Stimulated activated CD4-positive, alpha-beta T cell treated with anti-CD3 and anti-CD28 coated beads, Interleukin-4, amount 100 ng/mL, for 1 hour (primary cell): ENCODE results near the gene VSIG10.
A peak's percentile ranks its signal among the peaks of the same experiment; 100 is the strongest.
"Not testable (repeated sequence)": the region's sequence is repeated elsewhere in the genome, so short reads cannot be mapped to it uniquely, and the experiment has no call there.

Source experiments
- DNase-seq: peaks from one replicate; pipeline ENCODE4 v3.0.0-alpha.2; 2020

VSIG10 gene

DNA sequence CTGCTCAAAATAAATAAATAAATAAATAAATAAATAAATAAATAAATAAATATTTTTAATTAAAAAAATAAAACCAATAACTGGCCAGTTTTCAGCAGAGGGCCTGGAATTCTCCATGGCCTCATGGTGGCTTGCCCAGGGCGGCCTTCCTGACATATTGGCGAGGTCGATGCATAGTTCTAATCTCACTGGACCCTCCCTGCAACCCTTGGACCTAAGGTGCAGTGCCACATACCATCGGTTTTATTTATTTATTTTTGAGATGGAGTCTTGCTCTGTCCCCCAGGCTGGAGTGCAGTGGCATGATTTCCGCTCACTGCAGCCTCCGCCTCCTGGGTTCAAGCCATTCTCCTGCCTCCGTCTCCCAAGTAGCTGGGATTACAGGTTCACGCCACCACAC, 3.9 kb upstream of the VSIG10 start:
- DNase-seq: no peak

DNA sequence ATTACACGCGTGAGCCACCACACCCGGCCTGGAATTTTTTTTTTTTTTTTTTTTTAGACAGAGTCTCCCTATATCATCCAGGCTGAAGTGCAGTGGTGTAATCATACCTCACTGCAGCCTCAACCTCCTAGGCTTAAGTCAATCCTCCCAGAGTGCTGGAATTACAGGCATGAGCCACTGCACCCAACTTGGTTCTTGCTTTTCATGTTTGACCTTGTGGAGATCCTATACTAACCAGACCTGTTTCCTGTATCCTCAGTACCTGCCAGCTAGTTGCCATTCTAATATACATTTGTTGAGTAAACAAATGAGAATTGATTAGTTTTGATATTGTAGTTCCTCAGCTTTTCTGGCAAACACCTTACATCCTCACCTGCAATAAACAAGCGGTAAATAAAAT, 3.2 kb upstream of the VSIG10 start:
- DNase-seq: no peak

DNA sequence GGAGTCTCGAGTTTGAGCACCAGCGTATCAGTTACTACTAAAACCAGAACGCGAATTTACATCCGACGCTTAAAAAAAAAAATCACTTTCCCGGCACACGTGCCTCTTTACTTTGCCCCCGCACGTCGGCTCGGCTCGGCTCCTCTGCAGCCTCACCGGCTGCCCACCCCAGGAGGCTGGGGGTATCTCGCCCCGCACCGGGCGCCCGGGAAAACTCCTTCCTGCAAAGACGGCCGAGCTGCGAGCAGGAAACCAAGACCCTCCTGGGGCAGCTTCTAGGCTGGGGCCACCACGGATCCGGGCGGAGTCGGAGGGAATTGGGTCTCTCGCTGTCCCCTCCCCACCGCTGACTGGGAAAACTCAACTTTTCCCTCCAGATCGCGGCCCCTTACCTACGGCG, 610 bp downstream of the VSIG10 start:
- peak; percentile 7 for DNase-seq

DNA sequence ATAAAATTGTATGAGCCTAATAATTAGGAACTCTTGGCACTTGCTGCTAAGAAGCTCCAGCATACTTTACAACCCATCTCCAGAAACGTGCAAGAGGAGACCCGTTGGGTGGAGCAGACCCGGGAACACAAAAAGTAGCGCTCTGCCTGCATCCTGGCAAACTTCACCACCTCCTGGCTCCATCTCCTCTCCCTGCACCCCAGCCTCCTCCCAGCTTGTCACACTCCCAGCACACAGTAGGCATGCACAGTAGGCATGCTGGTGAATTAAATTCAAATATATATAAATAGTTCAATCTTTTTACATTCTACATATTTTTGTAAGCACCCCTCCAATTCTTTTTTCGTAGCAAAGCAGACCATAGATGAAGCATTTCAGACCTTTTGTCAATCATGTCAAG, 1.2 kb downstream of the VSIG10 start:
- DNase-seq: no peak

DNA sequence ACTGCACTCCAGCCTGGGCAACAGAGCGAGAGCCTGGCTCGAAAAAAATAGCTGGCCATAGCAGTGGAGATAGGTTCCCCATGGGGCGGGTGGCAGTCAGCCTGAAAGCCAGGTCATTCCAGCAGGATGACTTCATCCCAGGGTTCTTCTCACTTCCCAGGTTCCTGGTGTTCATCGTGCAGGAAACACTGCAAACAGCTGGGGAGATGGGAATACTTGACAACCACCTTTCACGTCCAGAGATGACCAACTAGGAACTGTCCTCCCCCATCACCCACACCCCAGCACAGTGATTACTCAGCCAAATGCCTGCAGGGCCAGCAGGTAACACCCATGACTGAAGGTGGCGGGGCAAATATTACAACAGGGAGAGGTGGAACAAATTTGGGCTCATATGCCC, 1.7 kb downstream of the VSIG10 start:
- no peak for DNase-seq

DNA sequence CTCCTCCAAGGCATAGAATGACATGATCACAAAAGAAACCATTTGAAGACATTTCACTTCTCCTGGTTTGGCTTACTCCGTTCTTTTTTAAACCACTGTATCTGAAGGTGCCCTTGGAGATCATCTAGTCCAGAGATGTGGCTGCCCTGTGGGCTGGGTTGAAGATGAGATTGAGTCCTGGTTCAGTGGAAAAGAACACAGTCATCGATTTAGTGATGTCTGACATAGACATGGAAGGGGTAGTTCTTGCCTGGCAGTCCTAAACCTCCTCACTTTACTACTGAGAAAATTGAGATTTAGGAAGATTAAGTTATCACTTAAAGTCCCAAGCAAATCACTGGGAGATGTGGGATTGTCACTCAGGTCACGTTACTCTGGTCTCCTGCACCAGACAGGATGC, 2.8 kb downstream of the VSIG10 start:
- DNase-seq: no peak

DNA sequence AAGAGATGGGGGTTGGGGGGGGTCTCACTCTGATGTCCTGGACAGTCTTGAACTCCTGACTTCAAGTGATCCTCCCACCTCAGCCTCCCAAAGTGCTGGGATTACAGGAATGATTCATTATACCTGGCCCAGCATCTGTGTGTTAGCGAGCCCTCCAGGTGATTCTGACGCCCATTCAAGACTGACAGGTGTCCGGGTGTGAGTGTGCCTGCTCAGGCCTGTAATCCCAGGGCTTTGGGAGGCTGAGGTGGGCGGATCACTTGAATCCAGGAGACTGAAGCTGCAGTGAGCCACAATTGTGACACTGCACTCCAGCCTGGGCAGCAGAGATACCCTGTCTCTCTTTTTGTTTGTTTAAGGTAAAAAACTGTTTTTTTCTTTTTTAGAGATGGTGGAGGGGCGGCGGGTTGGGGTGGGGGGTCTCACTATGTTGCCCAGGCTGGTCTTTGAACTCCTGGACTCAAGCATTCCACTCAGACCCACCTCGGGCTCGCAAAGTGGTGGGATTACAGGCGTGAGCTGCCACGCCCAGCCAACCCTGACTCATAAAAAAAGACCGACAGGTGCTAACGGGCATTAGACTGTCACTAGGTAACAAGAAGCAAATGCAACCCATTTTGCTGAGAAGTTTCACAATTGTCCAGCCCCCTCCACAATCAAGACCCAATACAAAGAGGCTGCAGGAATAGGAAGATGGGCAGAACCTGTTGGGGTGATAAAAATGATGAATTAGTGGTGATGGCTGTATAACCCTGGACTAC, 4.7 kb downstream of the VSIG10 start:
- no peak for DNase-seq

DNA sequence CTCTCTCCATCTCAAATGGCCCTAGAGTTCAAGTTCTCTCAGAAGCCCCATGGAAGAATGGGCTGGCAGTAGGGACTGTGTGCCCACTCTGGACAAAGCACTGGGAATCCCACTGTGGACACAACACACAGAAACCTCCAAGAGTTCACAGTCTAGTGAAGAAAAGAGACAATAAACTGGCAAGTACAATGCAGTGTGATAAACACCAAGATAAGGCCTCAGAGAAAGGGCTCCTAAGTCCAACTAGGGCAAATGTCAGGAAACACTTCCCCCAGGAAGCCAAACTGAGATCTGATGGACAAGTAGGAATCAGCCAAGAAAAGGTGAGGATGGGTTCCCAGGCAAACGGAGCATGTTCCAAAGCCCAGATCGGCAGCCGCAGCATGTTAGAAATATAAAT, 5.4 kb downstream of the VSIG10 start:
- DNase-seq: no peak

DNA sequence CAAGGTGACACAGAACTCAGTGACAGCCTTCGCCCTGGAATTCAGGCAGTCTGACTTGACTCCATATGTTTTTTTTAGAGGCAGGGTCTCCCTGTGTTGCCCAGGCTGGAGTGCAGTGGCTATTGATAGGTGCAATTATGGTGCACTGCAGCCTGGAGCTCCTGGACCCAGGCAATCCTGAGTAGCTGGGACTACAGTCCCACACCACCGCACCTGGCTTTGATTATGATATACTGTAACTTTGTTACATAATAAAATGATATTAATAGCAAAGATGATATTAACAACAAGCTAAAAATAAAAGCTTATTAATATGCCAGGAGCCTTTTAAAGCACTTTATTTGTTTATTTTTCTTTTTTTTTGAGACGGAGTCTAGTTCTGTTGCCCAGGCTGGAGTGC, 9.8 kb downstream of the VSIG10 start:
- no peak for DNase-seq

DNA sequence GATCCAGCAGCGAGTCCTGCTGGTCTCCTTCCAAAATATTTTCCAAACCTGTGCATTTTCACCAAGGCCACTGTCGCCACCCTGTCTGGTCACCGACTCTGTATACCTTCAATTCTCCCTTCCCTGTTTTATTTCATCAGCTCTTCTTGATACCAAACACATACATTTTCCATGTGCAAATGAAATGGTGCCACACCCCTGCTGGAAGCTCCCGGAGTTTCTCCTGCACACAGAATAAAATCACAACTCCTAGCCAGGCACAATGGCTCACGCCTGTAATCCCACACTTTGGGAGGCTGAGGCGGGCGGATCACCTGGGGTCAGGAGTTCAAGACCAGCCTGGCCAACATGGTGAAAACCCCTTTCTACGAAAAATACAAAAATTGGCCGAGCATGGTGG, 14.0 kb downstream of the VSIG10 start:
- DNase-seq: no peak

DNA sequence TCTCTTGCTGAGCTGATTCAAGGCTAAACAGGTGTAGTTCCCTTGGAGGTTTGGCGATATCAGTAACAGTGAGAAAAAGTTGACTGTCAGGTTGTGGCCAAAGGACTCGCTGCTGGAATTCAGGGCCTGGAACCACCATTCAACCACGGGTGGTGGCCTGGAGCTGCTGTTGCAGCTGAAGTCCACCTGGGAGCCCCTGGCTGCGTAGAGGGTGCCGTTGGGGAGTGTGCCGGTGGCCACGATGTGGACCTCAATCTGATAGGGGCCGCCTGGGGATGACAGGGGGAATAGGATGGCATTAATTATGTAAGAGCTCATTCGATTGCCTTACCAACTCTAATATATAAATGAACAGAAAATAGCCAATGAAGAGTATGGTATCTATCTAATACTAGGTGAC, 21.6 kb downstream of the VSIG10 start:
- DNase-seq: no peak

DNA sequence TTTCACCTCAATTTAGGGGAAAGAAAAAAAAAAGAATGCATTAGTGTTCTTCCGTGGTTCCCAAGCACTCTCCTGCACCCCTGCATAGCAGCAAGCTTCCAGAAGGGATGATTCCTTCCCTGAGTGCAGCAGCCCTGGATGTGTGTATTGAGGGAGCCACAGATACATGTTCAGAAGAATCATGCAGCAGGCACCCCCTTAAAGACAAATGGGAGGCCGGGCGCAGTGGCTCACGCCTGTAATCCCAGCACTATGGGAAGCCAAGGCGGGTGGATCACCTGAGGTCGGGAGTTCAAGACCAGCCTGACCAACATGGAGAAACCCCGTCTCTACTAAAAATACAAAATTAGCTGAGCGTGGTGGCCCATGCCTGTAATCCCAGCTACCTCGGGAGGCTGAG, 22.3 kb downstream of the VSIG10 start:
- DNase-seq: not testable (repeated sequence)

DNA sequence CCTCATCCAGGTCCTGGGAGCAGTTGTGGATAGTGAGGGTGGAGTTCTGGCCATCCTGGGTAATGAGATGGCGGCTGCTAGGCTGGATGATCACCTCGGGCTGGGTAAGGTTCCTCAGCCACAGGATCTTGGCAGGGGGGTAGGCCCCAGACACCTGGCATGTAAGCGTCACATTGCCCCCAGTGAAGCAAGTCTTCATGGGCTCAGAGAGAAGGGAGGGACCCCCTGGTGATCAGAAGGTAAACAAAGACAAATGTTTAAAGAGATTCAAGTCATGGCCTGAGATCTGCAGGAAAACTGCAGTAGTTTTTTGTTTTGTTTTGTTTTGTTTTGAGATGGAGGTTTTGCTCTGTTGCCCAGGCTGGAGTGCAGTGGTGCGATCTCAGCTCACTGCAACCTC, 30.0 kb downstream of the VSIG10 start:
- no peak for DNase-seq

DNA sequence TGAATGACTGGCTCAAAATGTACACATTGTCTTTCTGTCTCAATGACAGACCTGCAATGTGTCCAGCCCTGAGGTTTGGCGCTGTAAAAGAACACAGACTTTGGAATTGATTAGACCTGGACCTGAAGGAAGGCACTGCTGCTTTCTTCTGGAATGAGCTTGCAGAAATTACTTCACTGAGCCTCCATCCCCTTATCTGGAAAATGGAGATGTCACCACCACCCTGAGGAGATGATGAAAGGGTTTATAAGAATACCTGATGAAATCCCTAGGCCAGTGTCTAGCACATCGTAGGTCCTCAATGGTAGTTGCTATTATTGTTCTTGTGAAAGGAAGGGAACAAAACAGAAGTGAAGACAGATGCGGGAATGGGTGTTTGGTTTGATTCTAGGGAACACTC, 33.2 kb downstream of the VSIG10 start:
- no peak for DNase-seq

DNA sequence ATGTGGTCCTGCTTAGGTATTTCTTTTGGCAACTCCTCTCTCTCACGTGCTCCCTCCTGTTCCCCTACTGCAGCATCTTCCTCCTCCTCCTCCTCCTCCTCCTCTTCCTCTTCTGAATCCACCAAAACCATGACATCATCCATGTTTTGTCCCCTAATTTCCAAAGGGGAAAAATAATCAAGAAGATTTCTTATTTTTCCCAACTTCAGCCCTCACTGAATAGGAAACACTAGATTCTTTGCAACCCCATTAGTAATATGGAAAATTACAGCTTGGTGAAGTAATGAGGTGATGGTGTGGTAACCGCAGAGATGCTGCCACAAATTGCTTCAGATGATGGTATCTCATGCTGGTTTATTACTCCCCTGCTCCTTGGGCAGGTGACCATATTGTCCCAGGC, 35.4 kb downstream of the VSIG10 start:
- no peak for DNase-seq

DNA sequence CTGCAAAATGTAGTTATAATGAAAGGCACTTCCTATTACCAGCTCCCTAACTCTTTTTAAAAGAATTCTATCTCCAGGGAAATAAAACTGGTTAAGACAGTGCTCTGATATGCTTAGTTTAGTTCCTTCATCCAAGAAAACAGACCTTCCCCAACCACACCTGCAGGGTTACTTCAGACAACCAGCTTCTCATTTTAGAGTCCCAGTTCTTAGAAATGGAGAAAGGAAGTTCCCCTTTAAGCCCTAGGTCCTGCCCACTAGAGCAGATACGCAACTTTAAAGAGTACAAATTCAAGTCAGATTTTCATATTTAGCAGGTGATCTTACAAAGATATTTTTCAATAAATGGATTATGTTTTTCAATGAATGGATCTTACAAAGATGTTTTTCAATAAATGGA, 38.4 kb downstream of the VSIG10 start:
- no peak for DNase-seq

DNA sequence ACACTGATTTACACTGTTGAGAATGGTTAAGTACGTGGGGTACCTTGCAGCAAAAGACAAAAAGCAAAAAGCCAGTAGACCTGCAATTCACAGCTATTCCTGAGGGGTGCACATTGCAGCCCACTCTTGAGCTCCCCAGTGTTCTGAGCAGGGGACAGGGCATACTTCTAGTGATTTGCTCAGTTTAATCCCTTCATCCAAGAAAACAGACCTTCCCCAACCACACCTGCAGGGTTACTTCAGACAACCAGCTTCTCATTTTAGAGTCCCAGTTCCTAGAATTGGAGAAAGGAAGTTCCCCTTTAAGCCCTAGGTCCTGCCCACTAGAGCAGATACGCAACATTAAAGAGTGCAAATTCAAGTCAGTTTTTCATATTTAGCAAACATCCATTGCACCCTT, 39.2 kb downstream of the VSIG10 start:
- no peak for DNase-seq

DNA sequence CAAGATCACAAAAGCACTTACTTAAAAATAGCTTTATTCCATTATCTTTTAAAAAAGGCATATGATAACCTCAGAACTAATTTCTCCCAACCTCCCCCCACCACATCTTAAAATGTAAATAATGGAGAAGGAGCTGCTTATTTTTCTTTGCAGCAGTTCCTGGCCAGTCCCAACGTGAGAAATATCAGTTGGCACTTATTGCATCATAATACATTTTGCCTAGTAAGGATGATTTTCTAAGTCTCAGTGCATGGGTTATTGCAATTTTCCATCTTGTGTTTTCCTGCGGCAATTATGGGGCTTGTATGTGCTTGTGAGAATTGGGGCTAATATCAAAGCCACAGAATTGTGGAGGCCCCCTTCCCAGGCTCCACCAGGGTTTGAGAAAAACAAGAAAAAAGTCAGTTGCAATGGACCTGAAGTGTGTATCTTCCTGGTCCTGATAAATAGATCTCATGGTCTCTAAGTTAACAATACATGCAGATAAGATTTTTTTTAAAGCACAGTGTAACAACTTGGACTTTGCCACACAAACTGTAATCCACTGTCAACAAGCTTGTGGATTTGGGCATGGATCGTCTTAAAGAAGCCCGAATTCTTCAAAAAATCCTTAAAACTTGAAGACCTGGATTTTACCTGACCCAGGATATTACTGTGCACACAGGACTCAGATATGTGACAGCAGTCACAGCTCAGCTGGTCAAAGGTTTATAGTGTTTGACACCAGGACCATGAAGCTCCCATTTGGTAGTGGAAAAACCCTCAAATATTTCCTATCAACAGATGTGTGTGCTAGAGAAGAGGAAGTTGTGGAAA, 40.0 kb downstream of the VSIG10 start:
- no peak for DNase-seq

DNA sequence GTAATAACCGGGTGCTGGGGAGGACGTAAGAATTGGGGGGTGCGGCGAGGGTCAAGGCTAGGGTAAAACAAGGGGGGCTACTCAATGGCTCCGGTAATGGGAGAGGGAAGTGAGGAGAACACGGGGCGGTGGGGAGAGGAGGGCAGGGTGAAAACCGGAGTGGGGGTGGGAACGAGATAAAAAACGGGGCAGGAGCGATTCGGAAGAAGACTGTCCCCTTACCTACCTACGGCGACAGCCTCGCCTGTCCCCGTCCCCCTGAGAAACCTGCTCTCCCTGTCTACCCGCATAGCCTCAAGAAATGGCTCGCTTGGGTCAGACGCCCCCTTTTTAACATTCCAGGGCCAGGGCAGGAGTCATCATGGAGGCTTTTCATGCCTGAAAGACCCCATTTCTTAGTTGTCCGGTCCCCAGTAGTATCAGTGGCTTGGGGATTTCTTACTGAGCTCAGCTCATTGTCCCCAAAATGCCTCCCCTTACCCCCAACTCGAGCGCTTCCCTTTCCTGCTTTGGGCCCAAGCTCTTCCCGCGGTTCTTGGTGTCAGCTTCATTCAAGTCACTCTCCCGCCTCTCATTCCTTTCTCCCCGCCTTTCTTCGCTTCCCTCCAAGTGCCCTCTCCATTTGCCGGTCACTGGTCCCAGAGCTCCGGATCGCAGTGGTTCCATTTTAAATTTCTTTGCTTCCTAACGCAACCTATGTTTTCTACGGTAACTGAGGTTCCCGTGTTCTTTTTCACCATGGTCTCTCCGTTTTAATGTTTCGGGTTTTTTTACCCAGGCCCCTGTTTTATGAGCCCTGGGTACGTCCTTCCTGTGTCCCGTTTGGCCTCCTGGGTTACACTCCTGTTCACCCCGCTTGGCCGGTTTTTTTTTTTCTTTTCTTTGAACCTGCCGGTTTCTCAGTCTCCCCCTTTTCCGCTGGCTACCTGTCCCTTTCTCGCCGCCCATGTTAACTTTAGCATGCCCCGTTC, 41.7 kb downstream of the VSIG10 start:
- DNase-seq: peak; percentile 15

DNA sequence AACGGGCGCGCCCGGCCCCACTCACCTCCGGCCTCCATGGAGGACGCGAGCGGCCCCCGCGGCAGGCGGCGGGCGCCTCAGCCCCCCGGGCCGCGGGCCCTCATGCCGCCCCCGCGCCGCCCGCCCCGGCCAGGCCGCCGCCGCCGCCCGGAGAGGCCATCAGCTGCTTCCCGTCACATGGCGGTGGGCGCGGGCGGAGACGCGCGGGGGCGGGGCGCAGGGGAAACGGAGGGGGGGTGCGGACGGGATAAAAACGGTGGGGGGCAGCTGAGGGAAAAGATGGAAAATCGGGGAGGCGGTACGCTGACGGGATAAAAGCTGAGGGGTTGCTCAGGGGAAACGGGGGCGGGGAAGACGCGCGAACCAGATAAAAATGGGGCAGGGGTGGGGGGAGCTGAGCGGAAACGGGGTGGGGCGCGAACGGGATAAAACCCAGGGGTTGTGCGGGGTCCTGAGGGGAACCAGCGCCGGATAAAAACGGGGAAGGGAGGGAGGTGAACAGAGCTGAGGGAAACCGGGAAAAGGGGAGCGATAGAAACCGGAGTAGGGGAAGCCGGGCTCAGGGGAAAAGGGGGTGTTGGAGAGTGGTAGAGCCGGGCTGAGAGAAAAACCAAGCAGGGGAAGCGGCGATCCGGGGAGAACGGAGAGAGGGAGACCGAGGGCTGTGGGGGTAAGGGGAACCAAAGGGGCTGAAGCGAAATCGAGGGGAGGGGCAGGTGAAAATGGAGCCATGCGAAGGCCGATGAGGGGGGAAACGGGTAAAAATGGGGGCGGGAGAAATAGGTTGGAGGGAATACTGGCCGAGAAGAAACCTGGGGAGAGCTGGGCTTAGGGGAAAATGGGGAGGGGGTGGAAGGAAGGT, 42.6 kb downstream of the VSIG10 start, which contains the start of gene WSB2:
WSB2 (minus strand) TSS at position 169 of the 862 bp plus-strand sequence; CDS start at position 38, 131 bp downstream.
- DNase-seq: peak; percentile 62

DNA sequence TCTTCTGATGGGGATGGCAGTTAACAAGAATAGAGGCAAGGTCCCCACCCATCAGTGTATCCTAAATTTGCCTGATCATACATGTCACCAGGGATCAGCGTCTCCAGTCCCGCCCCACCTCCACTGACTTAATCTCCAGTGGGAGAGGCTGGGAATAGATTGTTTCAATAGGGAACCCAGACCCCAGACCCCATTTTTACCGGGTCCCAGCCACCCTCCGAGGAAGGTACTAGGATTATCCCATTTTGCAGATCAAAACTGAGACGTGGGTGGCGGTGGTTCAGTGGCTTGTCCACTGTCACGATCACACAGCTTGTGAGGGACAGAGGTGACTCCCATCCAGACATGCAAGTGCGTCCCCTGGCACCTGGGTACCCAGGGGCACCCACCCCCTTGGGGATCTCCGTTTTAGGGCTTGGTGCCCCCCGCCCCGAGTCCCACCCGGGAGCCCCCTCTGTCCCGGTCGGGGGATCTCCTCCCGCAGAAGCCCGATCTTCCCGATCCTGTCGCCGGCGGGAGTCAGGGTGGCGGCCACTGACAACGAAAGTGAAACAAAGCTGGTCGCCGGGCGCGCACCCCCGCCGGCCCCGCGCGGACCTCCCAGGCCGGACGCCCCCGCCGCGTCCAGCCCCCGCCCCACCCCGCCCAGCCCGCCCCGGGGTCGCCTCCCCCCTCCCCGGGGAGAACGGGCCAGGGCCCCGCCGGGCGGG, 43.4 kb downstream of the VSIG10 start:
- peak; percentile 17 for DNase-seq
